Gastrocnemius medialis (tissue), 4 donors: Measurements from ENCODE around the gene VWA8. TPM values are rescaled to one million over a fixed set of nuclear protein-coding genes. Genes with fewer than 3 reads are reported as not detected.
"Not testable (repeated sequence)": the region's sequence is repeated elsewhere in the genome, so short reads cannot be mapped to it uniquely, and the experiment has no call there.

ENCODE experiments used
- ATAC-seq, 2 donors: fragments of 150-250 bp; one replicate each; pipeline ENCODE4 v1.9.1; 2016
- DNase-seq, 2 donors: peaks; one replicate each; pipeline ENCODE4 v3.0.0-alpha.2; 2019
- H3K27ac ChIP-seq, 4 donors: fragments of 200-600 bp; sonication (generic); 1 replicate in 1 of 4; 2 replicates in 3 of 4; pipeline ENCODE4 v1.5.1; 2016 to 2018; ENCODE audit warnings: mild to moderate bottlenecking in 2 of 4, moderate library complexity in 1 of 4
- H3K27me3 ChIP-seq, 3 donors: fragments of 200-600 bp; sonication (generic) in 2 of 3; 1 replicate in 1 of 3; 2 replicates in 2 of 3; pipeline versions ENCODE4 v1.5.1 to v1.6.0; 2016 to 2019; ENCODE audit warnings: mild to moderate bottlenecking in 1 of 3, moderate library complexity in 1 of 3
- H3K36me3 ChIP-seq, 2 donors: fragments of 200-600 bp; sonication (generic) in 1 of 2; one replicate each; pipeline ENCODE4 v1.5.1; 2017 to 2018
- H3K4me1 ChIP-seq, 2 donors: fragments of 200-600 bp; sonication (generic) in 1 of 2; one replicate each; pipeline ENCODE4 v1.5.1; 2016 to 2017; ENCODE audit warnings: mild to moderate bottlenecking in 2 of 2
- H3K4me3 ChIP-seq, 4 donors: fragments of 200-600 bp; sonication (generic) in 3 of 4; 1 replicate in 1 of 4; 2 replicates in 3 of 4; pipeline ENCODE4 v1.5.1; 2016 to 2019; ENCODE audit warnings: mild to moderate bottlenecking in 2 of 4
- H3K9me3 ChIP-seq, 3 donors: fragments of 200-600 bp; sonication (generic) in 2 of 3; 1 replicate in 1 of 3; 2 replicates in 2 of 3; pipeline ENCODE4 v1.5.1; 2016 to 2019
- POLR2A ChIP-seq, 2 donors: fragments of 450-650 bp; IDR thresholded peaks; one replicate each; pipeline ENCODE4 v1.6.1; 2017; ENCODE audit warnings: antibody characterized with exemption in 2 of 2, mild to moderate bottlenecking in 2 of 2, moderate library complexity in 2 of 2
- in situ Hi-C, 4 donors: fragments of 200-750 bp; cut with MboI; loops; one replicate each; pipeline versions ENCODE4 v1.15.0 to v1.8.0; 2017; ENCODE audit warnings: low sequenced_read_pairs in 4 of 4
- intact Hi-C: fragments of 100-400 bp; cut with DNase I; formaldehyde crosslinking; loops from one replicate; pipeline ENCODE4 v1.15.1; 2023; ENCODE audit warnings: low total_unique reads
- total RNA-seq, 4 donors: library from RNA; depleted of rRNA; stranded (reverse); fragments of >200 nt; gene quantifications; one replicate each; pipeline versions ENCODE4 v1.1.0 to v1.2.3, GENCODE V29; 2016
- TF ChIP-seq, protein P1 (sequence below), 5 experiments: fragments of 450-650 bp in 3 of 5; fragments of 200-600 bp in 2 of 5; sonication (generic) in 2 of 5; IDR thresholded peaks in 4 of 5; conservative IDR thresholded peaks in 1 of 5; 1 replicate in 4 of 5; 2 replicates in 1 of 5; pipeline ENCODE4 v1.5.1; 2016 to 2019; ENCODE audit warnings: antibody characterized with exemption in 5 of 5, mild to moderate bottlenecking in 3 of 5, moderate library complexity in 3 of 5

VWA8 gene
- total RNA-seq, 4 donors from 2014 or later: 24.7 to 37.9 (median 29.7) TPM

- Histone ChIP-seq H3K4me3 (no peak overlapping the region), H3K4me1 (peaks cover 0 to 11% of the 10 kb centered on the region in 2 donors), H3K27ac (no peak overlapping the region), H3K27me3 (no peaks in the 10 kb centered on the region), H3K36me3 (peaks cover 0 to 7% of the 10 kb centered on the region in 2 donors), H3K9me3 (no peaks in the 10 kb centered on the region)
- TF ChIP-seq, protein P1, sequence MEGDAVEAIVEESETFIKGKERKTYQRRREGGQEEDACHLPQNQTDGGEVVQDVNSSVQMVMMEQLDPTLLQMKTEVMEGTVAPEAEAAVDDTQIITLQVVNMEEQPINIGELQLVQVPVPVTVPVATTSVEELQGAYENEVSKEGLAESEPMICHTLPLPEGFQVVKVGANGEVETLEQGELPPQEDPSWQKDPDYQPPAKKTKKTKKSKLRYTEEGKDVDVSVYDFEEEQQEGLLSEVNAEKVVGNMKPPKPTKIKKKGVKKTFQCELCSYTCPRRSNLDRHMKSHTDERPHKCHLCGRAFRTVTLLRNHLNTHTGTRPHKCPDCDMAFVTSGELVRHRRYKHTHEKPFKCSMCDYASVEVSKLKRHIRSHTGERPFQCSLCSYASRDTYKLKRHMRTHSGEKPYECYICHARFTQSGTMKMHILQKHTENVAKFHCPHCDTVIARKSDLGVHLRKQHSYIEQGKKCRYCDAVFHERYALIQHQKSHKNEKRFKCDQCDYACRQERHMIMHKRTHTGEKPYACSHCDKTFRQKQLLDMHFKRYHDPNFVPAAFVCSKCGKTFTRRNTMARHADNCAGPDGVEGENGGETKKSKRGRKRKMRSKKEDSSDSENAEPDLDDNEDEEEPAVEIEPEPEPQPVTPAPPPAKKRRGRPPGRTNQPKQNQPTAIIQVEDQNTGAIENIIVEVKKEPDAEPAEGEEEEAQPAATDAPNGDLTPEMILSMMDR (IDR thresholded peaks at IDR 0.05 in 4 of 5, conservative IDR thresholded peaks at IDR 0.05 in 1 of 5): no peak
- no peak for TF ChIP-seq POLR2A (IDR thresholded peaks at IDR 0.05)
- in situ Hi-C loops (no loop called here), intact Hi-C loops (no loop called here)
- DNase-seq (no peak), ATAC-seq (peak; percentile 45 to 69)
Measured at GRCh38 chr13:41746259-41746658, 214.7 kb downstream of the VWA8 start.

GRCh38 chr13:41745496-41745895, 215.4 kb downstream of the VWA8 start:
- DNase-seq, H3K9me3 ChIP-seq, H3K36me3 ChIP-seq, intact Hi-C loops, H3K27ac ChIP-seq, H3K27me3 ChIP-seq, in situ Hi-C loops, ATAC-seq, H3K4me3 ChIP-seq: not testable (repeated sequence)
- peaks cover 0 to 11% of the 10 kb centered on the region in 2 donors for H3K4me1 ChIP-seq

- Histone ChIP-seq H3K4me1 (peaks cover 0 to 11% of the 10 kb centered on the region in 2 donors), H3K36me3 (no peaks in the 10 kb centered on the region), H3K27ac (no peak overlapping the region), H3K27me3 (no peaks in the 10 kb centered on the region), H3K4me3 (no peak overlapping the region), H3K9me3 (no peaks in the 10 kb centered on the region)
- no peak for ATAC-seq
- intact Hi-C loops: no loop called here
- in situ Hi-C loops: no loop called here
- DNase-seq: no peak
- TF ChIP-seq, protein P1 (IDR thresholded peaks at IDR 0.05 in 4 of 5, conservative IDR thresholded peaks at IDR 0.05 in 1 of 5): no peak
- TF ChIP-seq POLR2A (IDR thresholded peaks at IDR 0.05): no peak
Measured at GRCh38 chr13:41742917-41743552, 217.9 kb downstream of the VWA8 start.

- intact Hi-C loops (no loop called here), in situ Hi-C loops (no loop called here)
- H3K4me1 ChIP-seq: peaks cover 0 to 6% of the 10 kb centered on the region in 2 donors
- no peaks in the 10 kb centered on the region for H3K27me3 ChIP-seq
- no peak overlapping the region for H3K4me3 ChIP-seq
- no peak for DNase-seq
- no peak for TF ChIP-seq POLR2A (IDR thresholded peaks at IDR 0.05)
- TF ChIP-seq, protein P1 (IDR thresholded peaks at IDR 0.05 in 4 of 5, conservative IDR thresholded peaks at IDR 0.05 in 1 of 5): no peak
- no peak overlapping the region for H3K27ac ChIP-seq
- no peaks in the 10 kb centered on the region for H3K36me3 ChIP-seq
- ATAC-seq: no peak
- no peaks in the 10 kb centered on the region for H3K9me3 ChIP-seq
Measured at GRCh38 chr13:41740479-41740878, 220.4 kb downstream of the VWA8 start.

DNA sequence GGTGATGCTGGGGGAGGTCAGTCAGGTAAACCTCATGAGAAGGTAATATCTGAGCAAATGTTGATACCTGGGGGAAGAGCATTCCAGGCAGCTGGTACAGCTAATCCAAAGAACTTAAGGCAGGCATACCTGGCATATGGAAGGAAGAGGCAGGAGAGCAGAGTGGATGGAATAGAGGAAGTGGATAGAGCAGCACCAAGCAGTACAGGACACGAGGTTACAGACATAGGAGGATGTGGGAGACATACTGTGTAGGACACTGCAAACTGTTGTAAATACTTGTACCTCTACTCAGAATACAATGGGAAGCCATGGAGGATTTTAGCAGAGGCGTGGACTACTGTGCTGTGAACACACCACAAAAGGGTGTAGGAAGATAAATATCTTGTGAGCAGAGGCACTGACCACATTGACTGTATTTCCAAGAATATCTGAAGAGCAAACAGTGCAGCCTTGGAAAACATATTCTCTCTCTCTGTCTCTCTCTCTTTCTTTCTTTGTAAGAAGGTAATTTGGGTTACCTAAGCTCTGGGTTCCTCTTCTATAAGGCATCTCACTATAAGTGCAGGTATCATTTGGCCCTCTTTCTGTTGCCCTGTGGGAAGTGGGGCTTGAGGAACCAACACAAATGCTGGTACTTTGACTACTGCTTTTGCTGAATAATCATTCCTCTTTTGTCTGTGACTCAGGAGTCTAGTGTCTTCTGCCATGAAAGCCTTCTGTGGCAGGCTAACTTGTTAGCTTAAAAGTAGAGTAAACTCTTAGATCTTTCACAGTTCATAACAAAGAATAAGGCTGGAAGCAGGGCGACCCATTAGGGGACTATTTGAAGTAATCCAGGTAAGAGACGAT, 238.0 kb downstream of the VWA8 start:
- ATAC-seq (no peak), DNase-seq (no peak)
- no peaks in the 10 kb centered on the region for H3K4me1 ChIP-seq
- H3K27ac ChIP-seq: no peak overlapping the region
- no peak overlapping the region for H3K4me3 ChIP-seq
- no peaks in the 10 kb centered on the region for H3K9me3 ChIP-seq
- intact Hi-C loops (no loop called here), in situ Hi-C loops (no loop called here)
- peaks cover 2 to 40% of the 10 kb centered on the region in 2 donors for H3K36me3 ChIP-seq
- TF ChIP-seq, protein P1 (IDR thresholded peaks at IDR 0.05 in 4 of 5, conservative IDR thresholded peaks at IDR 0.05 in 1 of 5): no peak
- no peak for TF ChIP-seq POLR2A (IDR thresholded peaks at IDR 0.05)
- H3K27me3 ChIP-seq: no peaks in the 10 kb centered on the region
